ENCODE data around the gene IER3. TPM values are rescaled to one million over a fixed set of nuclear protein-coding genes. Genes with fewer than 3 reads are reported as not detected.
"Not testable (repeated sequence)": the region's sequence is repeated elsewhere in the genome, so short reads cannot be mapped to it uniquely, and the experiment has no call there.

The IER3 gene
- total RNA-seq, 4 donors from 2014 or later: 0.24 to 2.0 (median 1.4) TPM

- TF ChIP-seq POLR2A (IDR thresholded peaks at IDR 0.05): no peak
- TF ChIP-seq CTCF (IDR thresholded peaks at IDR 0.05 in 4 of 5, conservative IDR thresholded peaks at IDR 0.05 in 1 of 5): no peak
- Histone ChIP-seq H3K27me3 (no peaks in the 10 kb centered on the region), H3K27ac (no peak overlapping the region), H3K36me3 (no peaks in the 10 kb centered on the region), H3K4me1 (peaks cover 0 to 5% of the 10 kb centered on the region in 2 donors), H3K4me3 (no peak overlapping the region), H3K9me3 (no peaks in the 10 kb centered on the region)
- intact Hi-C loops (cut with DNase I; ENCODE audit: low total_unique reads) (no loop called here), in situ Hi-C loops (cut with MboI; ENCODE audit: low sequenced_read_pairs in 4 of 4) (no loop called here)
- DNase-seq (no peak), ATAC-seq (no peak)
Observed at GRCh38 chr6:30759575-30760239, 15.4 kb upstream of the IER3 start.

GRCh38 chr6:30757261-30757904 is 13.0 kb upstream of the IER3 start:
- ATAC-seq: no peak
- H3K27me3 ChIP-seq: no peaks in the 10 kb centered on the region
- intact Hi-C loops (cut with DNase I; ENCODE audit: low total_unique reads): no loop called here
- DNase-seq: no peak
- H3K36me3 ChIP-seq: no peaks in the 10 kb centered on the region
- no peak overlapping the region for H3K4me3 ChIP-seq
- TF ChIP-seq POLR2A (IDR thresholded peaks at IDR 0.05) (no peak), CTCF (IDR thresholded peaks at IDR 0.05 in 4 of 5, conservative IDR thresholded peaks at IDR 0.05 in 1 of 5) (no peak)
- H3K4me1 ChIP-seq: peaks cover 8 to 9% of the 10 kb centered on the region in 2 donors
- H3K27ac ChIP-seq: no peak overlapping the region
- no peaks in the 10 kb centered on the region for H3K9me3 ChIP-seq
- in situ Hi-C loops (cut with MboI; ENCODE audit: low sequenced_read_pairs in 4 of 4): no loop called here

GRCh38 chr6:30756405-30757003 is 12.2 kb upstream of the IER3 start:
- intact Hi-C loops (cut with DNase I; ENCODE audit: low total_unique reads); H3K9me3 ChIP-seq; H3K27me3 ChIP-seq; H3K27ac ChIP-seq; H3K36me3 ChIP-seq; ATAC-seq; H3K4me3 ChIP-seq; DNase-seq; in situ Hi-C loops (cut with MboI; ENCODE audit: low sequenced_read_pairs in 4 of 4): not testable (repeated sequence)
- peaks cover 17% of the 10 kb centered on the region in 2 donors for H3K4me1 ChIP-seq

GRCh38 chr6:30754631-30755030 is 10.3 kb upstream of the IER3 start:
- H3K4me1 ChIP-seq: peaks cover 19 to 22% of the 10 kb centered on the region in 2 donors
- ATAC-seq (no peak), DNase-seq (no peak)
- in situ Hi-C loops (cut with MboI; ENCODE audit: low sequenced_read_pairs in 4 of 4) (no loop called here), intact Hi-C loops (cut with DNase I; ENCODE audit: low total_unique reads) (no loop called here)
- H3K27ac ChIP-seq: no peak overlapping the region
- no peaks in the 10 kb centered on the region for H3K9me3 ChIP-seq
- no peaks in the 10 kb centered on the region for H3K27me3 ChIP-seq
- H3K4me3 ChIP-seq: no peak overlapping the region
- TF ChIP-seq POLR2A (IDR thresholded peaks at IDR 0.05): no peak
- no peak for TF ChIP-seq CTCF (IDR thresholded peaks at IDR 0.05 in 4 of 5, conservative IDR thresholded peaks at IDR 0.05 in 1 of 5)
- no peaks in the 10 kb centered on the region for H3K36me3 ChIP-seq

Data from gastrocnemius medialis (tissue), 4 donors.